H1 (cell line): ENCODE data around the gene ANO2.

Experiments used
- EGR1 ChIP-seq: IDR thresholded peaks from 2 replicates; pipeline ENCODE4 v1.6.1; 2011; ENCODE audit warnings: low read depth, low read length, borderline replicate concordance
- KDM5A ChIP-seq: fragments of 200-600 bp; IDR thresholded peaks from 2 replicates; pipeline ENCODE4 v1.7.1; 2012; ENCODE audit warnings: mild to moderate bottlenecking, low read length, inconsistent platforms, mixed read lengths
- SRF ChIP-seq: IDR thresholded peaks from 2 replicates; pipeline ENCODE4 v1.6.1; 2011; ENCODE audit warnings: mild to moderate bottlenecking, low read depth, low read length, moderate library complexity

DNA sequence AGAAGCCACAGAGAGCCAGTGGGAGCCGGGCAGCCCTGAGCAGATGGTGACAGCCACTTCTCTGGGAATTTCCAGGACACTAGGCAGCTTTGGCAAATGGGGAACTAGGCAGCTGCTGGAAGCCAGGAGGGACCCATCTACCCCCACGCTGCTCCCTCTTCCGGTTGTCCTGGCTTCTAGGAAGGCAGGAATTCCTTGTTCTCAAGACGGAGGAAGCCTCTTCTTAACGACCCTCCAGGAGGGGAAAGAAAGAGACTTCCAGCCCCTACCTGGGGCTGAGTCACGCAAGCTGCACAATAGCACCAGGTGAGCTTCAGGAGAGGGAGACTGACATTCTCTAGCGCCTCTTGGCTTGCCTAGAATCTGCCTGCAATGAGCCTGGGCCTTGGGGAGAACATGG, 141.5 kb downstream of the ANO2 start:
- TF ChIP-seq KDM5A (no peak), SRF (no peak), EGR1 (no peak)
